ENCODE results near the gene ZRANB3. TPM values are rescaled to one million over a fixed set of nuclear protein-coding genes. Genes with fewer than 3 reads are reported as not detected.

Gene ZRANB3
- polyA plus RNA-seq (5.5 to 10.6 TPM (median 6.3 TPM) in 3 replicates), polyA minus RNA-seq (2.8 to 9.3 TPM (median 3.4 TPM) in 3 replicates)
- polyA plus RNA-seq (2011; ENCODE audit: low read depth), result 3.0 TPM
- 5.5 and 9.7 TPM in 2 replicates for polyA plus RNA-seq (2011; cell fraction: cytosol; rRNA removed)
- polyA plus RNA-seq (2011; cell fraction: nucleus; rRNA removed), result 7.1 and 7.4 TPM in 2 replicates
- 2.7 and 7.3 TPM in 2 replicates for polyA plus RNA-seq (2012; ENCODE audit: low replicate concordance)
- 4.0 TPM for polyA minus RNA-seq (2011; cell fraction: cytosol; rRNA and poly(A)+ RNA removed)
- polyA minus RNA-seq (2011; cell fraction: nucleus; rRNA and poly(A)+ RNA removed), result 4.9 and 17.3 TPM in 2 replicates

GRCh38 chr2:135530313-135531230, at the start of gene ZRANB3:
ZRANB3 (minus strand) TSS chr2:135531218.
- H3K79me2 ChIP-seq (ENCODE audit: control insufficient read depth, insufficient read depth, low read length), result peaks cover 53% of the 10 kb centered on the region
- H4K20me1 ChIP-seq (ENCODE audit: control insufficient read depth, extremely low read depth, insufficient read depth, low read length), result no peaks in the 10 kb centered on the region
- dilution Hi-C loops (cut with MboI; ENCODE audit: extremely low pct_ligation_motif_present, low sequenced_read_pairs), result no loop called here
- H3K4me3 ChIP-seq (ENCODE audit: control insufficient read depth in 2 of 3, extremely low read depth in 1 of 3, insufficient read depth in 2 of 3, low read depth in 1 of 3, low read length in 3 of 3), result peak within 1 kb of the TSS; percentile 71 to 98 (median 96)
- peak within 1 kb of the TSS; percentile 98 for H2AFZ ChIP-seq (ENCODE audit: control insufficient read depth, low read length)
- H3K27ac ChIP-seq (ENCODE audit: control insufficient read depth, insufficient read depth, low read length), result peak within 1 kb of the TSS; percentile 99
- peak within 1 kb of the TSS; percentile 87 for H3K4me2 ChIP-seq (ENCODE audit: control insufficient read depth, extremely low read depth, insufficient read depth, low read depth, low read length)
- no peaks in the 10 kb centered on the region for H3K27me3 ChIP-seq (ENCODE audit: control insufficient read depth, extremely low read depth, insufficient read depth, low read length)
- H3K9me3 ChIP-seq (ENCODE audit: control insufficient read depth, low read depth, low read length), result no peaks in the 10 kb centered on the region
- DNase-seq (ENCODE audit: low read depth, low spot score), result peak; percentile 86
- H3K4me1 ChIP-seq (ENCODE audit: control insufficient read depth, extremely low read depth, insufficient read depth, low read length), result peaks cover 12% of the 10 kb centered on the region
- peak; percentile 69 for FAIRE-seq
- no peak for TF ChIP-seq EZH2 (IDR thresholded peaks at IDR 0.05; ENCODE audit: low read length)
- peak within 1 kb of the TSS; percentile 97 for H3K9ac ChIP-seq (ENCODE audit: control insufficient read depth, extremely low read depth, insufficient read depth, low read length)
- H3K9me1 ChIP-seq (ENCODE audit: control insufficient read depth, extremely low read depth, insufficient read depth, low read length), result no peaks in the 10 kb centered on the region
- H3K36me3 ChIP-seq (ENCODE audit: control insufficient read depth in 2 of 2, extremely low read depth in 1 of 2, insufficient read depth in 2 of 2, low read length in 2 of 2), result no peaks in the 10 kb centered on the region

- Histone ChIP-seq H3K27ac (ENCODE audit: control insufficient read depth, insufficient read depth, low read length) (no peak overlapping the region), H2AFZ (ENCODE audit: control insufficient read depth, low read length) (no peak overlapping the region), H3K36me3 (ENCODE audit: control insufficient read depth in 2 of 2, extremely low read depth in 1 of 2, insufficient read depth in 2 of 2, low read length in 2 of 2) (peaks cover 4 to 5% of the 10 kb centered on the region in 2 experiments), H3K4me3 (ENCODE audit: control insufficient read depth in 2 of 3, extremely low read depth in 1 of 3, insufficient read depth in 2 of 3, low read depth in 1 of 3, low read length in 3 of 3) (no peak overlapping the region), H3K27me3 (ENCODE audit: control insufficient read depth, extremely low read depth, insufficient read depth, low read length) (no peaks in the 10 kb centered on the region), H3K9me1 (ENCODE audit: control insufficient read depth, extremely low read depth, insufficient read depth, low read length) (no peaks in the 10 kb centered on the region), H3K79me2 (ENCODE audit: control insufficient read depth, insufficient read depth, low read length) (peaks cover 1% of the 10 kb centered on the region), H3K9me3 (ENCODE audit: control insufficient read depth, low read depth, low read length) (no peaks in the 10 kb centered on the region), H4K20me1 (ENCODE audit: control insufficient read depth, extremely low read depth, insufficient read depth, low read length) (no peaks in the 10 kb centered on the region), H3K9ac (ENCODE audit: control insufficient read depth, extremely low read depth, insufficient read depth, low read length) (no peak overlapping the region), H3K4me2 (ENCODE audit: control insufficient read depth, extremely low read depth, insufficient read depth, low read depth, low read length) (no peak overlapping the region), H3K4me1 (ENCODE audit: control insufficient read depth, extremely low read depth, insufficient read depth, low read length) (peaks cover 6% of the 10 kb centered on the region)
- DNase-seq (ENCODE audit: low read depth, low spot score) (no peak), FAIRE-seq (no peak)
- dilution Hi-C loops (cut with MboI; ENCODE audit: extremely low pct_ligation_motif_present, low sequenced_read_pairs), result no loop called here
- TF ChIP-seq EZH2 (IDR thresholded peaks at IDR 0.05; ENCODE audit: low read length), result no peak
These were observed 42.6 kb upstream of the ZRANB3 start for GRCh38 chr2:135573620-135574019.

- H3K9me3 ChIP-seq (ENCODE audit: control insufficient read depth, low read depth, low read length), result no peaks in the 10 kb centered on the region
- peaks cover 6% of the 10 kb centered on the region for H3K4me1 ChIP-seq (ENCODE audit: control insufficient read depth, extremely low read depth, insufficient read depth, low read length)
- no peak overlapping the region for H3K4me3 ChIP-seq (ENCODE audit: control insufficient read depth in 2 of 3, extremely low read depth in 1 of 3, insufficient read depth in 2 of 3, low read depth in 1 of 3, low read length in 3 of 3)
- H3K4me2 ChIP-seq (ENCODE audit: control insufficient read depth, extremely low read depth, insufficient read depth, low read depth, low read length), result no peak overlapping the region
- H3K36me3 ChIP-seq (ENCODE audit: control insufficient read depth in 2 of 2, extremely low read depth in 1 of 2, insufficient read depth in 2 of 2, low read length in 2 of 2), result peaks cover 4 to 5% of the 10 kb centered on the region in 2 experiments
- H3K27me3 ChIP-seq (ENCODE audit: control insufficient read depth, extremely low read depth, insufficient read depth, low read length), result no peaks in the 10 kb centered on the region
- dilution Hi-C loops (cut with MboI; ENCODE audit: extremely low pct_ligation_motif_present, low sequenced_read_pairs), result no loop called here
- no peak for FAIRE-seq
- DNase-seq (ENCODE audit: low read depth, low spot score), result no peak
- TF ChIP-seq CTCF (optimal IDR thresholded peaks at IDR 0.05 in 1 of 3, IDR thresholded peaks at IDR 0.05 in 1 of 3, conservative IDR thresholded peaks at IDR 0.05 in 1 of 3; ENCODE audit: extremely low read depth in 1 of 3, insufficient read depth in 2 of 3, low read length in 3 of 3) (no peak), EZH2 (IDR thresholded peaks at IDR 0.05; ENCODE audit: low read length) (no peak)
- no peak overlapping the region for H3K9ac ChIP-seq (ENCODE audit: control insufficient read depth, extremely low read depth, insufficient read depth, low read length)
- H2AFZ ChIP-seq (ENCODE audit: control insufficient read depth, low read length), result no peak overlapping the region
- H3K79me2 ChIP-seq (ENCODE audit: control insufficient read depth, insufficient read depth, low read length), result peaks cover 4% of the 10 kb centered on the region
- H4K20me1 ChIP-seq (ENCODE audit: control insufficient read depth, extremely low read depth, insufficient read depth, low read length), result no peaks in the 10 kb centered on the region
- H3K9me1 ChIP-seq (ENCODE audit: control insufficient read depth, extremely low read depth, insufficient read depth, low read length), result no peaks in the 10 kb centered on the region
- H3K27ac ChIP-seq (ENCODE audit: control insufficient read depth, insufficient read depth, low read length), result no peak overlapping the region
These were observed 39.9 kb upstream of the ZRANB3 start for GRCh38 chr2:135570884-135571283.
